Measurements from ENCODE around the gene CYP11A1. TPM values are rescaled to one million over a fixed set of nuclear protein-coding genes. Genes with fewer than 3 reads are reported as not detected.

Gene CYP11A1
- total RNA-seq, 1 experiment from 2014 or later = 1.7 TPM

DNA sequence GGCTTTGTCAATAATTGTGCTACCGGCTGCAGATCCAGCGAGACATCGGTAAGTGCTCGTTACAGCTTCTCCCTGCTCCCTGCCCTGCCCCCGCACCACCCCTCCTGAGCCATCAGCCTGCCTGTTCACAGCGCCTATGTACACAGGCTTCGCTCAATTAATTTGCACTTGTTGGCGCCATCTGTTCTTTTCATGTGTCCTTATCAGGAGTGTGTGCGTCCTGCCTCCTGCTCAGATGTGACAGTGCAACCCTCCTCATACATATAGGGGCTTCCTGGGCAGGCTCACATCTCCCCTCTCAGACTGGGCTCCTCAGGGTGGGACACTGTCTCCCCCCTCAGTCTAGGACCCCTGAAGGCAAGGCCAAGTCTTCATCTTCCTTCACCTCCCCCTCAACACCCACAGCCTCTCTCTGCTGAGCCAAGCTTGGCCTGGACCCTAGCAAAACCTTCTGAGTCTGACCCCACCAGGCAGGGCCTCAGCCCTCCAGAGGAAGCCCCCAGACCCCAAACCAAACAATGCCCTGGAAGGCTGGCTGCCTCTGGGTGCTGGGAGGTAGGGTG, 54.9 kb downstream of the CYP11A1 start:
- Histone ChIP-seq H4K5ac (ENCODE audit: insufficient read length, low read depth, low read length) (no peak overlapping the region), H2BK15ac (ENCODE audit: low read depth, low read length) (no peak overlapping the region), H3K4me1 (ENCODE audit: insufficient read depth, low read length) (peaks cover 4% of the 10 kb centered on the region; the same call in 1 of the 2 replicates), H3K79me1 (ENCODE audit: insufficient read depth, low read depth, low read length, poor library complexity, severe bottlenecking) (no peaks in the 10 kb centered on the region), H3K23ac (ENCODE audit: insufficient read length, low read depth, low read length) (no peak overlapping the region), H3K27me3 (ENCODE audit: insufficient read depth, low read length) (no peaks in the 10 kb centered on the region), H3K14ac (ENCODE audit: insufficient read depth, low read length) (no peak overlapping the region; the same call in 1 of the 2 replicates), H4K20me1 (ENCODE audit: control insufficient read depth, insufficient read depth, insufficient read length) (no peaks in the 10 kb centered on the region), H2BK12ac (ENCODE audit: insufficient read length, low read depth, low read length) (no peak overlapping the region), H2BK120ac (ENCODE audit: low read depth, low read length, poor library complexity, severe bottlenecking) (no peak overlapping the region), H3K27ac (ENCODE audit: insufficient read length, low read depth, low read length) (no peak overlapping the region), H2AFZ (ENCODE audit: low read length) (no peak overlapping the region), H3K79me2 (ENCODE audit: insufficient read depth, low read length) (no peaks in the 10 kb centered on the region), H4K91ac (ENCODE audit: insufficient read length, low read depth, low read length) (no peak overlapping the region), H3K23me2 (ENCODE audit: insufficient read length, low read depth, low read length, poor library complexity, severe bottlenecking) (no peaks in the 10 kb centered on the region), H2BK20ac (ENCODE audit: low read depth, low read length, poor library complexity, severe bottlenecking) (no peak overlapping the region), H3K9me3 (ENCODE audit: control insufficient read depth, low read depth, low read length) (no peaks in the 10 kb centered on the region), H3K4ac (ENCODE audit: low read depth, low read length) (no peak overlapping the region), H2AK5ac (ENCODE audit: insufficient read length, low read length) (no peak overlapping the region), H3K9ac (ENCODE audit: extremely low read depth, insufficient read length, low read length) (no peak overlapping the region), H3K56ac (ENCODE audit: insufficient read length, low read depth, low read length) (no peak overlapping the region), H3T11ph (ENCODE audit: low read length) (no peak overlapping the region), H2BK5ac (ENCODE audit: insufficient read length, low read length) (no peak overlapping the region), H3K18ac (ENCODE audit: insufficient read length, low read depth, low read length) (no peak overlapping the region), H4K8ac (replicated peaks; ENCODE audit: insufficient read length, low read depth, low read length) (no peak overlapping the region), H3K4me2 (ENCODE audit: insufficient read depth, insufficient read length, low read length) (no peak overlapping the region)
- TF ChIP-seq, protein P1, sequence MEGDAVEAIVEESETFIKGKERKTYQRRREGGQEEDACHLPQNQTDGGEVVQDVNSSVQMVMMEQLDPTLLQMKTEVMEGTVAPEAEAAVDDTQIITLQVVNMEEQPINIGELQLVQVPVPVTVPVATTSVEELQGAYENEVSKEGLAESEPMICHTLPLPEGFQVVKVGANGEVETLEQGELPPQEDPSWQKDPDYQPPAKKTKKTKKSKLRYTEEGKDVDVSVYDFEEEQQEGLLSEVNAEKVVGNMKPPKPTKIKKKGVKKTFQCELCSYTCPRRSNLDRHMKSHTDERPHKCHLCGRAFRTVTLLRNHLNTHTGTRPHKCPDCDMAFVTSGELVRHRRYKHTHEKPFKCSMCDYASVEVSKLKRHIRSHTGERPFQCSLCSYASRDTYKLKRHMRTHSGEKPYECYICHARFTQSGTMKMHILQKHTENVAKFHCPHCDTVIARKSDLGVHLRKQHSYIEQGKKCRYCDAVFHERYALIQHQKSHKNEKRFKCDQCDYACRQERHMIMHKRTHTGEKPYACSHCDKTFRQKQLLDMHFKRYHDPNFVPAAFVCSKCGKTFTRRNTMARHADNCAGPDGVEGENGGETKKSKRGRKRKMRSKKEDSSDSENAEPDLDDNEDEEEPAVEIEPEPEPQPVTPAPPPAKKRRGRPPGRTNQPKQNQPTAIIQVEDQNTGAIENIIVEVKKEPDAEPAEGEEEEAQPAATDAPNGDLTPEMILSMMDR (conservative IDR thresholded peaks at IDR 0.05) = no peak
- Mint-ChIP-seq H3K4me3 (no peak overlapping the region), H3K9me3 (no peaks in the 10 kb centered on the region), H3K36me3 (ENCODE audit: insufficient read depth in 1 of 3, low read depth in 3 of 3) (no peaks in the 10 kb centered on the region), H3K27ac (no peak overlapping the region; a peak in 1 of 7 replicates), H3K4me1 (peaks cover 35 to 65% of the 10 kb centered on the region in 2 experiments), H3K27me3 (ENCODE audit: low read depth) (peaks cover 29% of the 10 kb centered on the region)
- WGBS (ENCODE audit: extremely low coverage, insufficient read length, low lambda C conversion rate) = no CpG with 5 or more reads among the region's 9 CpGs
- no peak for DNase-seq
